Measurements from ENCODE around the gene CD59.

CD59 gene

DNA sequence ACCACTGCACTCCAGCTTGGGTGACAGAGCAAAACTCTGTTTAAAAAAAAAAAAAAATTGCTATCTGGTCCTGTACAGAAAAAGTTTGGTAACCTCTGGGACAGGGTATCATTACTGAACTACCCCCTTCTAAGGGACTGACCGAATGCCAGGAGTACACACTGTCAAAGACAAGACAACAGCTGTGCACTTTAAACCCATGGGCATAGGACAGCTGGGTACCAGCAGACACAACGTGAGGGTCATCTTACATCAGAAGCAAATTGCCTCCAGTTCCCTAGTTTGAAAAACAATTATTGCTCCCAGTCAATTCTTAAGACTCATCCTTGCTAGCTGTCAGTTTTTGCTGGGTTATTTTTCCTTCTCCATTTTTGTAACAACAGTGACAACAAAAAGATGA, 17.8 kb downstream of the CD59 start:
- no peaks in the 10 kb centered on the region for H3K36me3 ChIP-seq (ENCODE audit: control insufficient read depth, insufficient read depth, low read length)
- H2BK15ac ChIP-seq (replicated peaks; ENCODE audit: low read depth), result no peak overlapping the region
- no peak overlapping the region for H2BK5ac ChIP-seq (ENCODE audit: low read length)
- no peak overlapping the region for H3K4me3 ChIP-seq (ENCODE audit: low read length)
- no peak overlapping the region for H3K9ac ChIP-seq (ENCODE audit: low read length)
- no peak for DNase-seq
- no peak overlapping the region for H3K4me2 ChIP-seq (ENCODE audit: low read length)
- no peak overlapping the region for H3K23ac ChIP-seq (ENCODE audit: low read length)
- no peak overlapping the region for H3K27ac ChIP-seq (ENCODE audit: low read depth, low read length)
- peaks cover 6% of the 10 kb centered on the region for H3K4me1 ChIP-seq (ENCODE audit: control insufficient read depth, low read depth, low read length)
- no peak overlapping the region for H2AK5ac ChIP-seq (ENCODE audit: low read length)
- H3K79me2 ChIP-seq (ENCODE audit: control insufficient read depth, insufficient read depth, low read length), result no peaks in the 10 kb centered on the region
- no CpG with 5 or more reads among the region's 2 CpGs for WGBS (ENCODE audit: extremely low coverage, insufficient coverage, low lambda C conversion rate)
- no peak overlapping the region for H4K5ac ChIP-seq (ENCODE audit: low read length)
- no peak overlapping the region for H3K18ac ChIP-seq (ENCODE audit: low read length)
- H4K8ac ChIP-seq (ENCODE audit: low read depth, low read length), result no peak overlapping the region
- no peak overlapping the region for H3K4ac ChIP-seq (ENCODE audit: low read depth, low read length)
- H3K56ac ChIP-seq (ENCODE audit: low read length), result no peak overlapping the region
- no peaks in the 10 kb centered on the region for H3K27me3 ChIP-seq (ENCODE audit: insufficient read depth, low read length, poor library complexity)
- H3K79me1 ChIP-seq (ENCODE audit: low read length), result no peaks in the 10 kb centered on the region
- H2BK120ac ChIP-seq (ENCODE audit: low read depth, low read length), result no peak overlapping the region

DNA sequence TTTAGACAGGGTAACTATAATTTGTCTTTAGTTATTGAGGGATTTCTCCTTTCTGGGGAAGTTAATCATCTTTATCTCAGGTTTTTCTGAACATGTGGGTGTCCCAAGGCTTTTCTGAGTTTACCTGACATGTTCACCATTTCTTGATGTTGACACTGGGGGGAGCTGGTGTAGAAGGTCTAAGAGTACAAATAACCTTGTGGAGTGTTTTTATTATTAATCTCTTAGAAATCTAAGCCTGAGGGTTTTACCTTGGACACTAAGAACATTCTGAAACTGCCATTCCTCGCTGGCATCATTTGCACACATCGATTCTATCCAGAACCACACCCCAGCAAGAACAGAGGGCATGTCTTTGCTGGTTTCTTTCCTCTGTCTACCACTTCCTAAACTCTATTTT, 20.0 kb downstream of the CD59 start:
- H3K18ac ChIP-seq (ENCODE audit: low read length), result no peak overlapping the region
- H4K8ac ChIP-seq (ENCODE audit: low read depth, low read length), result no peak overlapping the region
- H3K79me1 ChIP-seq (ENCODE audit: low read length), result no peaks in the 10 kb centered on the region
- no peak overlapping the region for H3K9ac ChIP-seq (ENCODE audit: low read length)
- no peak overlapping the region for H2BK5ac ChIP-seq (ENCODE audit: low read length)
- H3K4ac ChIP-seq (ENCODE audit: low read depth, low read length), result no peak overlapping the region
- DNase-seq, result no peak
- H3K4me3 ChIP-seq (ENCODE audit: low read length), result no peak overlapping the region
- H3K79me2 ChIP-seq (ENCODE audit: control insufficient read depth, insufficient read depth, low read length), result no peaks in the 10 kb centered on the region
- no peaks in the 10 kb centered on the region for H3K36me3 ChIP-seq (ENCODE audit: control insufficient read depth, insufficient read depth, low read length)
- H3K27me3 ChIP-seq (ENCODE audit: insufficient read depth, low read length, poor library complexity), result no peaks in the 10 kb centered on the region
- H2BK15ac ChIP-seq (replicated peaks; ENCODE audit: low read depth), result no peak overlapping the region
- no peak overlapping the region for H3K4me2 ChIP-seq (ENCODE audit: low read length)
- WGBS (ENCODE audit: extremely low coverage, insufficient coverage, low lambda C conversion rate), result no CpG with 5 or more reads among the region's 2 CpGs
- H3K23ac ChIP-seq (ENCODE audit: low read length), result no peak overlapping the region
- H2AK5ac ChIP-seq (ENCODE audit: low read length), result no peak overlapping the region
- H3K56ac ChIP-seq (ENCODE audit: low read length), result no peak overlapping the region
- no peak overlapping the region for H3K27ac ChIP-seq (ENCODE audit: low read depth, low read length)
- H3K4me1 ChIP-seq (ENCODE audit: control insufficient read depth, low read depth, low read length), result no peaks in the 10 kb centered on the region
- no peak overlapping the region for H2BK120ac ChIP-seq (ENCODE audit: low read depth, low read length)
- no peak overlapping the region for H4K5ac ChIP-seq (ENCODE audit: low read length)

- no peak overlapping the region for H3K4me3 ChIP-seq (ENCODE audit: low read length)
- H3K27ac ChIP-seq (ENCODE audit: low read depth, low read length), result no peak overlapping the region
- H3K18ac ChIP-seq (ENCODE audit: low read length), result no peak overlapping the region
- no peak overlapping the region for H3K4me2 ChIP-seq (ENCODE audit: low read length)
- no CpG with 5 or more reads among the region's 4 CpGs for WGBS (ENCODE audit: extremely low coverage, insufficient coverage, low lambda C conversion rate)
- H3K56ac ChIP-seq (ENCODE audit: low read length), result no peak overlapping the region
- H3K9ac ChIP-seq (ENCODE audit: low read length), result no peak overlapping the region
- H4K8ac ChIP-seq (ENCODE audit: low read depth, low read length), result no peak overlapping the region
- no peak overlapping the region for H2BK120ac ChIP-seq (ENCODE audit: low read depth, low read length)
- no peaks in the 10 kb centered on the region for H3K4me1 ChIP-seq (ENCODE audit: control insufficient read depth, low read depth, low read length)
- no peak for DNase-seq
- no peaks in the 10 kb centered on the region for H3K79me2 ChIP-seq (ENCODE audit: control insufficient read depth, insufficient read depth, low read length)
- no peak overlapping the region for H2BK15ac ChIP-seq (replicated peaks; ENCODE audit: low read depth)
- H2AK5ac ChIP-seq (ENCODE audit: low read length), result no peak overlapping the region
- H3K23ac ChIP-seq (ENCODE audit: low read length), result no peak overlapping the region
- H3K27me3 ChIP-seq (ENCODE audit: insufficient read depth, low read length, poor library complexity), result no peaks in the 10 kb centered on the region
- no peak overlapping the region for H4K5ac ChIP-seq (ENCODE audit: low read length)
- no peak overlapping the region for H2BK5ac ChIP-seq (ENCODE audit: low read length)
- H3K4ac ChIP-seq (ENCODE audit: low read depth, low read length), result no peak overlapping the region
- H3K79me1 ChIP-seq (ENCODE audit: low read length), result no peaks in the 10 kb centered on the region
- no peaks in the 10 kb centered on the region for H3K36me3 ChIP-seq (ENCODE audit: control insufficient read depth, insufficient read depth, low read length)
These were observed 22.3 kb downstream of the CD59 start for GRCh38 chr11:33713856-33714398.

- no peak overlapping the region for H3K23ac ChIP-seq (ENCODE audit: low read length)
- H2BK15ac ChIP-seq (replicated peaks; ENCODE audit: low read depth), result no peak overlapping the region
- no peak overlapping the region for H3K18ac ChIP-seq (ENCODE audit: low read length)
- no peak overlapping the region for H3K56ac ChIP-seq (ENCODE audit: low read length)
- no peaks in the 10 kb centered on the region for H3K79me1 ChIP-seq (ENCODE audit: low read length)
- H3K79me2 ChIP-seq (ENCODE audit: control insufficient read depth, insufficient read depth, low read length), result no peaks in the 10 kb centered on the region
- H3K9ac ChIP-seq (ENCODE audit: low read length), result no peak overlapping the region
- H2AK5ac ChIP-seq (ENCODE audit: low read length), result no peak overlapping the region
- no peak overlapping the region for H3K4ac ChIP-seq (ENCODE audit: low read depth, low read length)
- H3K4me3 ChIP-seq (ENCODE audit: low read length), result no peak overlapping the region
- no peak overlapping the region for H2BK5ac ChIP-seq (ENCODE audit: low read length)
- H3K4me1 ChIP-seq (ENCODE audit: control insufficient read depth, low read depth, low read length), result no peaks in the 10 kb centered on the region
- no peaks in the 10 kb centered on the region for H3K27me3 ChIP-seq (ENCODE audit: insufficient read depth, low read length, poor library complexity)
- H3K27ac ChIP-seq (ENCODE audit: low read depth, low read length), result no peak overlapping the region
- no peak overlapping the region for H3K4me2 ChIP-seq (ENCODE audit: low read length)
- no peak for DNase-seq
- no peaks in the 10 kb centered on the region for H3K36me3 ChIP-seq (ENCODE audit: control insufficient read depth, insufficient read depth, low read length)
- no peak overlapping the region for H4K8ac ChIP-seq (ENCODE audit: low read depth, low read length)
- no peak overlapping the region for H4K5ac ChIP-seq (ENCODE audit: low read length)
- no CpG with 5 or more reads among the region's 5 CpGs for WGBS (ENCODE audit: extremely low coverage, insufficient coverage, low lambda C conversion rate)
- no peak overlapping the region for H2BK120ac ChIP-seq (ENCODE audit: low read depth, low read length)
These were observed 22.9 kb downstream of the CD59 start for GRCh38 chr11:33713151-33713855.

- no peak overlapping the region for H4K5ac ChIP-seq (ENCODE audit: low read length)
- H3K79me1 ChIP-seq (ENCODE audit: low read length), result no peaks in the 10 kb centered on the region
- no peaks in the 10 kb centered on the region for H3K36me3 ChIP-seq (ENCODE audit: control insufficient read depth, insufficient read depth, low read length)
- no peak overlapping the region for H2BK120ac ChIP-seq (ENCODE audit: low read depth, low read length)
- H3K18ac ChIP-seq (ENCODE audit: low read length), result no peak overlapping the region
- H3K4me1 ChIP-seq (ENCODE audit: control insufficient read depth, low read depth, low read length), result no peaks in the 10 kb centered on the region
- no peak overlapping the region for H2BK5ac ChIP-seq (ENCODE audit: low read length)
- no peak overlapping the region for H2BK15ac ChIP-seq (replicated peaks; ENCODE audit: low read depth)
- no peaks in the 10 kb centered on the region for H3K79me2 ChIP-seq (ENCODE audit: control insufficient read depth, insufficient read depth, low read length)
- no peak overlapping the region for H3K27ac ChIP-seq (ENCODE audit: low read depth, low read length)
- no peaks in the 10 kb centered on the region for H3K27me3 ChIP-seq (ENCODE audit: insufficient read depth, low read length, poor library complexity)
- DNase-seq, result no peak
- H3K4me2 ChIP-seq (ENCODE audit: low read length), result no peak overlapping the region
- no peak overlapping the region for H4K8ac ChIP-seq (ENCODE audit: low read depth, low read length)
- no peak overlapping the region for H3K23ac ChIP-seq (ENCODE audit: low read length)
- H2AK5ac ChIP-seq (ENCODE audit: low read length), result no peak overlapping the region
- WGBS (ENCODE audit: extremely low coverage, insufficient coverage, low lambda C conversion rate), result no CpG with 5 or more reads among the region's 3 CpGs
- H3K56ac ChIP-seq (ENCODE audit: low read length), result no peak overlapping the region
- H3K4ac ChIP-seq (ENCODE audit: low read depth, low read length), result no peak overlapping the region
- H3K9ac ChIP-seq (ENCODE audit: low read length), result no peak overlapping the region
- no peak overlapping the region for H3K4me3 ChIP-seq (ENCODE audit: low read length)
These were observed 23.8 kb downstream of the CD59 start for GRCh38 chr11:33712436-33712835.

DNA sequence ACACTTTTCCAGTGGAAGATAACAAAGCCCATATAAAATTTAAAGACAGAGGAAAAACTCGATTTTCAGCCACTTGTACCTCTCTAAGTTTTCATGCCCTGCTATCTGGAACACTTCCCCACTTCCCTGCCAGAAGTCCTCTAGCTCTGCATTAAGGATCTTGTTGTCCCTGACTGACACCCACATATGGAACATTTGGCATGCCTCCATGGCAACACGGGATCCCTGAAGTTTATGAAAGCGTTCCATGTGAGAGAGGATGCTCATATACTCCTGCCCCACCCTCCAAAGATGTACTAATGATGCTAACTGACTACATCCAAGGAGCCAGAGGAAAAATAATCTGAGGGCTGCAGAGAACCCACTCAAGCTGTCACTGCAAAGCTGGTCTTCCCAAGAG, 26.8 kb downstream of the CD59 start:
- Histone ChIP-seq H3K79me1 (ENCODE audit: low read length) (no peaks in the 10 kb centered on the region), H3K27me3 (ENCODE audit: insufficient read depth, low read length, poor library complexity) (no peaks in the 10 kb centered on the region), H2BK120ac (ENCODE audit: low read depth, low read length) (no peak overlapping the region), H3K4me3 (ENCODE audit: low read length) (no peak overlapping the region), H2BK5ac (ENCODE audit: low read length) (no peak overlapping the region), H3K9ac (ENCODE audit: low read length) (no peak overlapping the region), H3K18ac (ENCODE audit: low read length) (no peak overlapping the region), H3K4me2 (ENCODE audit: low read length) (no peak overlapping the region), H3K4ac (ENCODE audit: low read depth, low read length) (no peak overlapping the region), H2BK15ac (replicated peaks; ENCODE audit: low read depth) (no peak overlapping the region), H3K27ac (ENCODE audit: low read depth, low read length) (no peak overlapping the region), H3K36me3 (ENCODE audit: control insufficient read depth, insufficient read depth, low read length) (no peaks in the 10 kb centered on the region), H3K4me1 (ENCODE audit: control insufficient read depth, low read depth, low read length) (no peaks in the 10 kb centered on the region), H3K79me2 (ENCODE audit: control insufficient read depth, insufficient read depth, low read length) (no peaks in the 10 kb centered on the region), H4K5ac (ENCODE audit: low read length) (no peak overlapping the region), H3K23ac (ENCODE audit: low read length) (no peak overlapping the region), H2AK5ac (ENCODE audit: low read length) (no peak overlapping the region), H4K8ac (ENCODE audit: low read depth, low read length) (no peak overlapping the region), H3K56ac (ENCODE audit: low read length) (no peak overlapping the region)
- WGBS (ENCODE audit: extremely low coverage, insufficient coverage, low lambda C conversion rate), result no CpG with 5 or more reads among the region's 3 CpGs
- no peak for DNase-seq

Data from mesendoderm (in vitro differentiated cells).